ENCODE results near the gene AKR1B1.

AKR1B1 gene

DNA sequence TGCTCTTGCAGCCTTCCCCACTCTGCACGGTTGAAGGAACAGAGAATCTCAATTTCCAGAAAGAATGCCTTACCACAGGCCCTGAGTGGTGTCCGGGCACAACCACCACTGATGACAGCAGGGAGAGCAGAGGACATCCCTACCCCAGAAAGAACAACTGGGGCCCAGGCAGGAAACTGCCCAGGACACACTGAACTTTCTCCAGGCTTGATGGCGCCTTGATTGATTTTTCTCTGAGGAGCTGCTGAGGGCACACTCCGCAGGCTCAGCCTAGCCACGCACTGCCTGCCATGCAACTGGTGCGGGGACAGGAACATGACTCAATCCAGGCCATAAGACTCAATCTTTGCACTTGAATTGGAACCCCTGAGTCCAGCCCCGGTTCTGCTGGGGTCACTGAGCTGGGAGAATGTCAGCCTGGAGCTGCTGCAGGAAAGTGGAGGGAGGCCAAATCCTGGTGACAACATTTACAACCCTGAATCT lies 5.9 kb downstream of the AKR1B1 start:
- Histone ChIP-seq H3K4me3 (ENCODE audit: insufficient read length, low read depth) (no peak overlapping the region), H3K36me3 (ENCODE audit: insufficient read depth, insufficient read length, low read length) (peaks cover 73% of the 10 kb centered on the region), H3K9me3 (ENCODE audit: insufficient read depth, low read length) (no peaks in the 10 kb centered on the region), H3K9ac (ENCODE audit: insufficient read length, low read depth) (no peak overlapping the region), H3K27me3 (ENCODE audit: insufficient read depth, insufficient read length) (no peaks in the 10 kb centered on the region), H3K4me1 (ENCODE audit: insufficient read depth, insufficient read length) (no peaks in the 10 kb centered on the region)
- DNase-seq (ENCODE audit: low read depth, low spot score): no peak
- TF ChIP-seq YY1 (IDR thresholded peaks at IDR 0.05; ENCODE audit: insufficient read depth, insufficient read length) (no peak), SUZ12 (IDR thresholded peaks at IDR 0.05; ENCODE audit: extremely low read depth, insufficient read depth, insufficient read length) (no peak), ZNF274 (IDR thresholded peaks at IDR 0.05; ENCODE audit: low read depth, low read length) (no peak)

DNA sequence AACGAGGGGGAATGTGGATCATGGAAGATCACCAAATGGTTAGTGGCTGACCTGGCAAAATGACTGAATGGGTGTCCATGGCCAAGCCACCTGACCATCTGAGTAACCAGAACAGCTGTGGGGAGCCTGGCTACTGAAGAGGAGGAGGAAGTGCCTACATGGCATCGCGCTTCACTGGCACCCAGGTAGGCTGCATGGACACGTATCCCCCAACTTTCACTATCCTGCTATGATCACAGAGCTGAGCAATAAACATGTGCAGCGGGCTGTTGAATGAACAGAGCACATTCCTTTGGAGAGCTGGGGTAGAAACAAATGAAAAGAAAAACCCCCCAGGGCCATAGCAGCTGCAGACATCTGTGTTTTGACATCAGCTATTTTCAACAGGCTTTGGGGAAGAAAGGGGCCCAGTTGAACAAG lies 6.5 kb downstream of the AKR1B1 start:
- Histone ChIP-seq H3K9me3 (ENCODE audit: insufficient read depth, low read length) (no peaks in the 10 kb centered on the region), H3K4me3 (ENCODE audit: insufficient read length, low read depth) (no peak overlapping the region), H3K27me3 (ENCODE audit: insufficient read depth, insufficient read length) (no peaks in the 10 kb centered on the region), H3K36me3 (ENCODE audit: insufficient read depth, insufficient read length, low read length) (peaks cover 76% of the 10 kb centered on the region), H3K4me1 (ENCODE audit: insufficient read depth, insufficient read length) (no peaks in the 10 kb centered on the region), H3K9ac (ENCODE audit: insufficient read length, low read depth) (no peak overlapping the region)
- DNase-seq (ENCODE audit: low read depth, low spot score): no peak
- TF ChIP-seq ZNF274 (IDR thresholded peaks at IDR 0.05; ENCODE audit: low read depth, low read length) (no peak), SUZ12 (IDR thresholded peaks at IDR 0.05; ENCODE audit: extremely low read depth, insufficient read depth, insufficient read length) (no peak), YY1 (IDR thresholded peaks at IDR 0.05; ENCODE audit: insufficient read depth, insufficient read length) (no peak)

DNA sequence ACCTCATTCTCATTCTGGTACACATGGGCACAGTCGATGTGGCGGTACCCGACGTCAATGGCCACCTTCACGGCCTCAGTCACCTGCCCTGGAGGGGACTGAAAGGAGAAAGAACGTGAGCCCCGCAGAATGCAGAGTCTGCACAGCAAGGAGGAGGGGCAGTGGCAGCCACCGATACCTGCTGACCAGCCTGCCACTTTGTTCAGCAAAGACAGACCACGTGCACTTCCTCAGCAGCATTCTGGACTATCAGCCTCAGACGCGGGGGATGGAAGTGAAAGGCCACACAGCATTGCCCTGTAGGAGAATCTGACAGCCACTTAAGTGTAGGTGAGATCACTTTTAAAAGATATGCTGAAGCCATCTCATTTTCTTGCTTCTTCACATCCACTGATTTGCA lies 7.2 kb downstream of the AKR1B1 start:
- no peaks in the 10 kb centered on the region for H3K9me3 ChIP-seq (ENCODE audit: insufficient read depth, low read length)
- DNase-seq (ENCODE audit: low read depth, low spot score): no peak
- H3K4me1 ChIP-seq (ENCODE audit: insufficient read depth, insufficient read length): no peaks in the 10 kb centered on the region
- TF ChIP-seq SUZ12 (IDR thresholded peaks at IDR 0.05; ENCODE audit: extremely low read depth, insufficient read depth, insufficient read length) (no peak), ZNF274 (IDR thresholded peaks at IDR 0.05; ENCODE audit: low read depth, low read length) (no peak), YY1 (IDR thresholded peaks at IDR 0.05; ENCODE audit: insufficient read depth, insufficient read length) (no peak)
- no peak overlapping the region for H3K9ac ChIP-seq (ENCODE audit: insufficient read length, low read depth)
- peaks cover 76% of the 10 kb centered on the region for H3K36me3 ChIP-seq (ENCODE audit: insufficient read depth, insufficient read length, low read length)
- no peak overlapping the region for H3K4me3 ChIP-seq (ENCODE audit: insufficient read length, low read depth)
- H3K27me3 ChIP-seq (ENCODE audit: insufficient read depth, insufficient read length): no peaks in the 10 kb centered on the region

DNA sequence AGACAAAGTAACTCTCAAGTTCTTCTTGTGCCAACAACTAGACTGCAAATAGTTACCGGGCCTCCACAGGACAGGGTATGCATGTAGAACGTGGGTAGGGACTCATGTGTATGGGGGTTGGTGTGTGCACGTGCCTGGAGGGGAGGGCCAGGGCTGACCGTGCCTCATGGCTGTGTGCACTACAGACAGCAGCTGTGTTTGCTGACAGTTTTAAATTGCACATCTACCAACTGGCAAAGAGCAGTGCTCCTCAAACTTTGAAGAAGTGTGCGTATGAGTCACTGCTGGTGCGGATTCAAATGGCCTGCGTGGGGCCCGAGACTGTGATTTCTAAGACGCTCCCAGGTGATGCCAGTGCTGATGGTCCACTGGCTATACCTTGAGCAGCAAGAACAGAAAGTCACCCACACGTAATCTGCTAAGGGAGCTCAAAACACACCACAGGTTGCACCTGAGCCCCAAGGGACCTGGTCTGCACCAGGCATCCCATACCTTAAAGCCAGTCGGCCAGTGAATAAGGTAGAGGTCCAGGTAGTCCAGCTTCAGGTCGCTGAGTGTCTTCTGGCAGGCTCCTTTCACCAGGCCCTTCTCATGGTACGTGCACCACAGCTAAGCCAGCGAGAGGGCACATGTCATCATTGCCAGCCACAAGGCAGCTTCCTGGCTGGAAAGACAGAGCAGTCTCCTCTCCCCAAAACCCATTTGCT lies 8.5 kb downstream of the AKR1B1 start:
- Histone ChIP-seq H3K4me1 (ENCODE audit: insufficient read depth, insufficient read length) (no peaks in the 10 kb centered on the region), H3K36me3 (ENCODE audit: insufficient read depth, insufficient read length, low read length) (peaks cover 76% of the 10 kb centered on the region), H3K27me3 (ENCODE audit: insufficient read depth, insufficient read length) (no peaks in the 10 kb centered on the region), H3K4me3 (ENCODE audit: insufficient read length, low read depth) (no peak overlapping the region), H3K9ac (ENCODE audit: insufficient read length, low read depth) (no peak overlapping the region), H3K9me3 (ENCODE audit: insufficient read depth, low read length) (no peaks in the 10 kb centered on the region)
- TF ChIP-seq ZNF274 (IDR thresholded peaks at IDR 0.05; ENCODE audit: low read depth, low read length) (no peak), YY1 (IDR thresholded peaks at IDR 0.05; ENCODE audit: insufficient read depth, insufficient read length) (no peak), SUZ12 (IDR thresholded peaks at IDR 0.05; ENCODE audit: extremely low read depth, insufficient read depth, insufficient read length) (no peak)
- DNase-seq (ENCODE audit: low read depth, low spot score): no peak

DNA sequence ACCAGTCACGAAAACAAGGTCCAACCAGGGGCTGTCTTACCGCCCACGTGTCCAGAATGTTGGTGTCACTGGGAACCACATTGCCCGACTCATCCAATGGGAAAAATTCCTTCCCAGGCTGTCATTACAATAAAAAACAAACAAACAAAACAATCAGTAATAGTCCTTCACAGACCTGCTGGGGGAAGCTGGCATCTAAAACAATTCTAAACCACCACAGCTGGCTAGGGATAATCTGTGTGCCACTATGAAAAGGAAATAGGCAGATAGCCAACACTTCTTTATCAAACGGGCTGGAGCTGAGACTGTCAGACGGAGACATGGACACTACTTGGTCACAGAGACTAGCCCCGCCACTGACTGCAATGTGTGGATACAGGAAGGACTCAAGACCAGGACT lies 9.2 kb downstream of the AKR1B1 start:
- Histone ChIP-seq H3K4me1 (ENCODE audit: insufficient read depth, insufficient read length) (no peaks in the 10 kb centered on the region), H3K9ac (ENCODE audit: insufficient read length, low read depth) (no peak overlapping the region), H3K9me3 (ENCODE audit: insufficient read depth, low read length) (no peaks in the 10 kb centered on the region), H3K27me3 (ENCODE audit: insufficient read depth, insufficient read length) (no peaks in the 10 kb centered on the region), H3K36me3 (ENCODE audit: insufficient read depth, insufficient read length, low read length) (peaks cover 81% of the 10 kb centered on the region), H3K4me3 (ENCODE audit: insufficient read length, low read depth) (no peak overlapping the region)
- no peak for TF ChIP-seq ZNF274 (IDR thresholded peaks at IDR 0.05; ENCODE audit: low read depth, low read length)
- no peak for TF ChIP-seq YY1 (IDR thresholded peaks at IDR 0.05; ENCODE audit: insufficient read depth, insufficient read length)
- TF ChIP-seq SUZ12 (IDR thresholded peaks at IDR 0.05; ENCODE audit: extremely low read depth, insufficient read depth, insufficient read length): no peak
- no peak for DNase-seq (ENCODE audit: low read depth, low spot score)

DNA sequence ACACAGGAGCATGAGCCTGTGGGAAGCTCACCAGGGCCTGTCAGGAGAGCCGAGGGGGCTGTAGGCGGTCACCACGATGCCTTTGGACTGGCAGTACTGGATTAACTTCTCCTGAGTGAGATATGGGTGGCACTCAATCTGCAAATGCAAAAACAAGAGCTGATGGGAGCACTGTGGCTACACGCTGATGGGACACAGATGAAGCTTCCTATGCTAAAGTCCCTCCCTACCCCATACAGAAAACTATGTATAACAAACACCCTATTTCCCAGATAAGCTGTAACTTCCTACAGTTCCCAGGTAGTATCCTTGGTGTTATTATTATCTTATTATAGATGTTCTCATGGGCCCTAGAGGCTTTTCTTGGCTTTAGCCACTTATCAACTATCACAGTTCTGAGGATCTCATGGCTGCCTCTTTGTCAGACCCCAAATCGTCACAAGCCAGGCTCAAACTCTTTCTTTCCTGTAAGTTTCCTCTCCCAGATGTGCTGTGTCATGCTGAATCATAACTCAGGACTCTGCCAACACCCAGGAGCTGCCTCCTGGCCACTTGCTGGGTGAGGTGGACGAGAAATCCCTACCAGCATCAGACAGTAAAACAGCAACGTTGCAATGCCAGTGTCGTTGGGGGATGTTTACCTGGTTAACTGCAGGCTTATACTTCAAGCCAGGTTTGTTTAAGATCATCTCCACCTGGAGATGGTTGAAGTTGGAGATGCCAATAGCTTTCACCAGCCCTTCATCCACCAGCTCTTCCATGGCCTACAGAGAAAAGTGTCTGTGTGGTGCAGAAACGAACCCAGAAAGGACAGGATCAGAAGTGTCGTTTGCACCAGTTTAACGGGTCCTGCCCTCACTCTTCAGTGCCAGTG lies 10.3 kb downstream of the AKR1B1 start:
- H3K9ac ChIP-seq (ENCODE audit: insufficient read length, low read depth): no peak overlapping the region
- TF ChIP-seq YY1 (IDR thresholded peaks at IDR 0.05; ENCODE audit: insufficient read depth, insufficient read length) (no peak), ZNF274 (IDR thresholded peaks at IDR 0.05; ENCODE audit: low read depth, low read length) (no peak), SUZ12 (IDR thresholded peaks at IDR 0.05; ENCODE audit: extremely low read depth, insufficient read depth, insufficient read length) (no peak)
- H3K4me3 ChIP-seq (ENCODE audit: insufficient read length, low read depth): no peak overlapping the region
- peaks cover 92% of the 10 kb centered on the region for H3K36me3 ChIP-seq (ENCODE audit: insufficient read depth, insufficient read length, low read length)
- DNase-seq (ENCODE audit: low read depth, low spot score): no peak
- no peaks in the 10 kb centered on the region for H3K4me1 ChIP-seq (ENCODE audit: insufficient read depth, insufficient read length)
- no peaks in the 10 kb centered on the region for H3K9me3 ChIP-seq (ENCODE audit: insufficient read depth, low read length)
- H3K27me3 ChIP-seq (ENCODE audit: insufficient read depth, insufficient read length): no peaks in the 10 kb centered on the region

DNA sequence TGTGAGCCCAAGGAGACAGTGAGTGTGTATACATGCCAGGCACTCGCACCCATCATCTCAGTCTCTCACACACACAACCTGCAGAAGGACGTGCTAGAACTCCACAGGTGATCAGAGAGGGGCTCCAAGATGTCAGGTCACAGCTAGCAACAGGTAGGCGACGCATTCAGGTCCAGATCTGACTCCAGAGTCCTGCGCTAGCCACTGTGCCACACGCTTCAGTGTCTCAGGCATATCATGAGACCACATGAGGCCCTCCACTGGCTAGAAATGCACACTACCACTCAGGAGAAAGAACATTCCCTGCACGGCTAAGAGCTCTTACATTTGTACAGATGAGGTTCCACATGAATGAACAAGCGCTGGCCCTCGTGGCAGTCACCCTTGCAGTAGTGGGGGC lies 11.5 kb downstream of the AKR1B1 start:
- no peak for DNase-seq (ENCODE audit: low read depth, low spot score)
- Histone ChIP-seq H3K4me1 (ENCODE audit: insufficient read depth, insufficient read length) (no peaks in the 10 kb centered on the region), H3K27me3 (ENCODE audit: insufficient read depth, insufficient read length) (no peaks in the 10 kb centered on the region), H3K9me3 (ENCODE audit: insufficient read depth, low read length) (no peaks in the 10 kb centered on the region), H3K9ac (ENCODE audit: insufficient read length, low read depth) (no peak overlapping the region), H3K36me3 (ENCODE audit: insufficient read depth, insufficient read length, low read length) (peaks cover 95% of the 10 kb centered on the region), H3K4me3 (ENCODE audit: insufficient read length, low read depth) (no peak overlapping the region)
- no peak for TF ChIP-seq YY1 (IDR thresholded peaks at IDR 0.05; ENCODE audit: insufficient read depth, insufficient read length)
- no peak for TF ChIP-seq SUZ12 (IDR thresholded peaks at IDR 0.05; ENCODE audit: extremely low read depth, insufficient read depth, insufficient read length)
- no peak for TF ChIP-seq ZNF274 (IDR thresholded peaks at IDR 0.05; ENCODE audit: low read depth, low read length)
